Measurements from ENCODE around the gene CARS1. TPM values are rescaled to one million over a fixed set of nuclear protein-coding genes. Genes with fewer than 3 reads are reported as not detected.

Gene CARS1
- polyA plus RNA-seq, 1 of the 3 experiments (the other 2 are of a cell fraction), result 52.1 TPM

GRCh38 chr11:3035333-3035732 is 21.9 kb downstream of the CARS1 start:
- H3K79me2 ChIP-seq (ENCODE audit: insufficient read depth), result peaks cover 15% of the 10 kb centered on the region

More at GRCh38 chr11:3035333-3035732, 21.9 kb downstream of the CARS1 start:
- H3K4me1 ChIP-seq (ENCODE audit: control insufficient read depth in 1 of 2, insufficient read depth in 2 of 2, low read depth in 1 of 2, low read length in 1 of 2), result peaks cover 0 to 2% of the 10 kb centered on the region in 2 experiments; a peak in 1 of 4 replicates
- H3K9ac ChIP-seq, result no peak overlapping the region
- no peak overlapping the region for H3K27ac ChIP-seq (ENCODE audit: low read depth in 2 of 2, low read length in 1 of 2)
- TF ChIP-seq TEAD4 (IDR thresholded peaks at IDR 0.05; ENCODE audit: borderline replicate concordance, insufficient read depth), result no peak
- no peak for TF ChIP-seq RXRA (IDR thresholded peaks at IDR 0.05; ENCODE audit: borderline replicate concordance, low read depth)
- TF ChIP-seq FOXJ3 (CRISPR knock-in tag; IDR thresholded peaks at IDR 0.05), result no peak
- no peak for TF ChIP-seq ELF1 (IDR thresholded peaks at IDR 0.05)
- no peak for TF ChIP-seq GABPA (IDR thresholded peaks at IDR 0.05; ENCODE audit: low read depth)
- TF ChIP-seq MEF2A (IDR thresholded peaks at IDR 0.05; ENCODE audit: borderline replicate concordance, low read depth), result no peak
- TF ChIP-seq, protein P1, sequence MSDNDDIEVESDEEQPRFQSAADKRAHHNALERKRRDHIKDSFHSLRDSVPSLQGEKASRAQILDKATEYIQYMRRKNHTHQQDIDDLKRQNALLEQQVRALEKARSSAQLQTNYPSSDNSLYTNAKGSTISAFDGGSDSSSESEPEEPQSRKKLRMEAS (IDR thresholded peaks at IDR 0.05; ENCODE audit: low read depth), result no peak
- no peak for TF ChIP-seq RCOR1 (IDR thresholded peaks at IDR 0.05; ENCODE audit: low read length)
- no peak for TF ChIP-seq TAF1 (IDR thresholded peaks at IDR 0.05; ENCODE audit: borderline replicate concordance, low read depth, low read length)
- no peak for TF ChIP-seq RFX5 (IDR thresholded peaks at IDR 0.05; ENCODE audit: low read length)
- TF ChIP-seq SIN3A (IDR thresholded peaks at IDR 0.05; ENCODE audit: borderline replicate concordance, low read depth, low read length), result no peak
- TF ChIP-seq REST (IDR thresholded peaks at IDR 0.05; ENCODE audit: low read depth, low read length), result no peak
- TF ChIP-seq USF1 (IDR thresholded peaks at IDR 0.05; ENCODE audit: borderline replicate concordance, low read depth), result no peak
- TF ChIP-seq, protein P2, sequence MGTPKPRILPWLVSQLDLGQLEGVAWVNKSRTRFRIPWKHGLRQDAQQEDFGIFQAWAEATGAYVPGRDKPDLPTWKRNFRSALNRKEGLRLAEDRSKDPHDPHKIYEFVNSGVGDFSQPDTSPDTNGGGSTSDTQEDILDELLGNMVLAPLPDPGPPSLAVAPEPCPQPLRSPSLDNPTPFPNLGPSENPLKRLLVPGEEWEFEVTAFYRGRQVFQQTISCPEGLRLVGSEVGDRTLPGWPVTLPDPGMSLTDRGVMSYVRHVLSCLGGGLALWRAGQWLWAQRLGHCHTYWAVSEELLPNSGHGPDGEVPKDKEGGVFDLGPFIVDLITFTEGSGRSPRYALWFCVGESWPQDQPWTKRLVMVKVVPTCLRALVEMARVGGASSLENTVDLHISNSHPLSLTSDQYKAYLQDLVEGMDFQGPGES (IDR thresholded peaks at IDR 0.05; ENCODE audit: low read depth, low read length), result no peak
- no peak for TF ChIP-seq SMC3 (IDR thresholded peaks at IDR 0.05; ENCODE audit: low read depth, low read length)
- TF ChIP-seq, protein P3, sequence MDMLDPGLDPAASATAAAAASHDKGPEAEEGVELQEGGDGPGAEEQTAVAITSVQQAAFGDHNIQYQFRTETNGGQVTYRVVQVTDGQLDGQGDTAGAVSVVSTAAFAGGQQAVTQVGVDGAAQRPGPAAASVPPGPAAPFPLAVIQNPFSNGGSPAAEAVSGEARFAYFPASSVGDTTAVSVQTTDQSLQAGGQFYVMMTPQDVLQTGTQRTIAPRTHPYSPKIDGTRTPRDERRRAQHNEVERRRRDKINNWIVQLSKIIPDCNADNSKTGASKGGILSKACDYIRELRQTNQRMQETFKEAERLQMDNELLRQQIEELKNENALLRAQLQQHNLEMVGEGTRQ (IDR thresholded peaks at IDR 0.05; ENCODE audit: borderline replicate concordance, low read depth, low read length), result no peak
- POLR2A ChIA-PET, result no interaction called here
- H3K9me3 ChIP-seq, result no peaks in the 10 kb centered on the region
- no peak for DNase-seq
- H2AFZ ChIP-seq (ENCODE audit: low read depth), result no peak overlapping the region
- no peaks in the 10 kb centered on the region for H3K27me3 ChIP-seq (ENCODE audit: insufficient read depth)
- no peaks in the 10 kb centered on the region for H3K9me2 ChIP-seq
- no peak overlapping the region for H3K4me2 ChIP-seq
- H3K36me3 ChIP-seq (replicated peaks in 1 of 2; ENCODE audit: control insufficient read depth in 1 of 2, insufficient read depth in 2 of 2, low read length in 1 of 2), result peaks cover 66 to 85% of the 10 kb centered on the region in 2 experiments
- peaks cover 27% of the 10 kb centered on the region for H4K20me1 ChIP-seq (ENCODE audit: insufficient read depth)
- H3F3A ChIP-seq (replicated peaks; ENCODE audit: insufficient read depth), result peaks cover 13% of the 10 kb centered on the region
- no peak overlapping the region for H3K4me3 ChIP-seq (ENCODE audit: low read depth in 2 of 2, low read length in 1 of 2)
- CTCF ChIA-PET, result interaction anchor here (1.1 to 23.7 kb wide), 6 partner anchors 9 to 306 kb away, joined by 3 to 403 read pairs (median 26); partner anchors contain the start of genes CARS1 and MRGPRG
